ENCODE measurements around the gene TTLL5.

DNA sequence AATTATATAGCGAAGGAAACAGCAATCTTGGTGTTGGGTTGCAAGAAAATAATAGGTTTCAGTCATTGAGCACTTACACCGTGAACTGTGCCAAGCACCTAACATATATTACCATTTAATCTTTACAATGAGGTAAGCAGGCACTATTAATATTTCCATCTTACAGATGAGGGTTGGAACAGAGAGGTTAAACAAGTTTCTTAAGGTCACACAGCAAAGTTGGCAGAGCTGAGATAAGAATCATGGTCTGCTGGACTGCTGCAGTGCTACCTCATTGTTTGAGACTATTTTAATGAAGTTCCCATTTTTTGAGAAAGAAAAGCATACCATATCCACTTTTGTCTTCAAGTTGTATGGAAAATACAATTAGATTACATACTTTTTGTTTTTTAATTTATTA, 2.1 kb upstream of the TTLL5 start:
- TF ChIP-seq, protein P1, sequence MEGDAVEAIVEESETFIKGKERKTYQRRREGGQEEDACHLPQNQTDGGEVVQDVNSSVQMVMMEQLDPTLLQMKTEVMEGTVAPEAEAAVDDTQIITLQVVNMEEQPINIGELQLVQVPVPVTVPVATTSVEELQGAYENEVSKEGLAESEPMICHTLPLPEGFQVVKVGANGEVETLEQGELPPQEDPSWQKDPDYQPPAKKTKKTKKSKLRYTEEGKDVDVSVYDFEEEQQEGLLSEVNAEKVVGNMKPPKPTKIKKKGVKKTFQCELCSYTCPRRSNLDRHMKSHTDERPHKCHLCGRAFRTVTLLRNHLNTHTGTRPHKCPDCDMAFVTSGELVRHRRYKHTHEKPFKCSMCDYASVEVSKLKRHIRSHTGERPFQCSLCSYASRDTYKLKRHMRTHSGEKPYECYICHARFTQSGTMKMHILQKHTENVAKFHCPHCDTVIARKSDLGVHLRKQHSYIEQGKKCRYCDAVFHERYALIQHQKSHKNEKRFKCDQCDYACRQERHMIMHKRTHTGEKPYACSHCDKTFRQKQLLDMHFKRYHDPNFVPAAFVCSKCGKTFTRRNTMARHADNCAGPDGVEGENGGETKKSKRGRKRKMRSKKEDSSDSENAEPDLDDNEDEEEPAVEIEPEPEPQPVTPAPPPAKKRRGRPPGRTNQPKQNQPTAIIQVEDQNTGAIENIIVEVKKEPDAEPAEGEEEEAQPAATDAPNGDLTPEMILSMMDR (conservative IDR thresholded peaks at IDR 0.05; ENCODE audit: low read depth, low read length), result no peak
- no peak for TF ChIP-seq EZH2 (IDR thresholded peaks at IDR 0.05; ENCODE audit: low read length, unreplicated experiment)
- TF ChIP-seq EZH2phosphoT487 (IDR thresholded peaks at IDR 0.05; ENCODE audit: borderline replicate concordance, low read length), result no peak

All from PC-3 (cell line).